Karpas-422 (cell line): Measurements from ENCODE around the gene PID1. TPM values are rescaled to one million over a fixed set of nuclear protein-coding genes. Genes with fewer than 3 reads are reported as not detected.

Experiments used
- DNase-seq: peaks from one replicate; pipeline ENCODE4 v3.0.0-alpha.2; 2015
- H2AFZ ChIP-seq: fragments of 200-600 bp; sonication (generic); 2 replicates; pipeline ENCODE4 v1.6.1; 2014; ENCODE audit warnings: antibody characterized with exemption, low read length, mixed read lengths
- H3K27ac ChIP-seq: fragments of 200-600 bp; sonication (generic); 2 replicates; pipeline ENCODE4 v1.5.1; 2014; ENCODE audit warnings: mild to moderate bottlenecking, low read length, moderate library complexity
- H3K27me3 ChIP-seq: fragments of 200-600 bp; sonication (generic); 2 replicates; pipeline ENCODE4 v1.6.1; 2014; ENCODE audit warnings: low read length, mixed read lengths
- H3K36me3 ChIP-seq: fragments of 200-600 bp; sonication (generic); 2 replicates; pipeline ENCODE4 v1.6.1; 2014; ENCODE audit warnings: low read length, mixed read lengths; ENCODE audit not compliant: insufficient read depth
- H3K4me1 ChIP-seq: fragments of 200-600 bp; sonication (generic); 2 replicates; pipeline ENCODE4 v1.6.1; 2014; ENCODE audit warnings: mild to moderate bottlenecking, low read length, mixed read lengths
- H3K4me2 ChIP-seq: fragments of 200-600 bp; sonication (generic); 2 replicates; pipeline ENCODE4 v1.6.1; 2014; ENCODE audit warnings: low read length, low read depth, mild to moderate bottlenecking; ENCODE audit not compliant: poor library complexity, severe bottlenecking
- H3K4me3 ChIP-seq: fragments of 200-600 bp; sonication (generic); 2 replicates; pipeline ENCODE4 v1.5.1; 2014; ENCODE audit warnings: mild to moderate bottlenecking, antibody characterized with exemption, low read length, mixed read lengths
- H3K79me2 ChIP-seq: fragments of 200-600 bp; sonication (generic); 2 replicates; pipeline ENCODE4 v1.6.1; 2014; ENCODE audit warnings: mild to moderate bottlenecking, low read length, mixed read lengths
- H3K9ac ChIP-seq: fragments of 200-600 bp; sonication (generic); 2 replicates; pipeline ENCODE4 v1.6.0; 2014; ENCODE audit warnings: low read length
- H3K9me2 ChIP-seq: fragments of 200-600 bp; sonication (generic), shearing (Covaris generic); replicated peaks from 2 replicates; pipeline ENCODE4 v1.6.0; 2014; ENCODE audit warnings: mild to moderate bottlenecking, low read length, moderate library complexity; ENCODE audit not compliant: insufficient read depth
- H3K9me3 ChIP-seq: fragments of 300-700, 200-600 bp; sonication (generic); 2 replicates; pipeline ENCODE4 v1.6.1; 2014; ENCODE audit warnings: low read length, mixed read lengths
- H4K20me1 ChIP-seq: fragments of 200-600 bp; sonication (generic); 2 replicates; pipeline ENCODE4 v1.6.1; 2014; ENCODE audit warnings: mild to moderate bottlenecking, antibody characterized with exemption, low read length, low read depth; ENCODE audit not compliant: insufficient read depth
- total RNA-seq: library from RNA; depleted of rRNA; stranded (reverse); fragments of >200 nt; shearing (Covaris generic); gene quantifications from 2 replicates; pipeline ENCODE4 v1.2.3, GENCODE V29; 2014; ENCODE audit warnings: low replicate concordance

The PID1 gene
- total RNA-seq, 1 experiment from 2014 or later: not detected

GRCh38 chr2:229048134-229048533, 223.0 kb downstream of the PID1 start:
- Histone ChIP-seq H3K4me2 (no peak overlapping the region), H3K27ac (no peak overlapping the region), H2AFZ (no peak overlapping the region), H3K4me3 (no peak overlapping the region), H3K9me2 (no peaks in the 10 kb centered on the region), H3K36me3 (no peaks in the 10 kb centered on the region), H3K79me2 (no peaks in the 10 kb centered on the region), H3K9me3 (no peaks in the 10 kb centered on the region), H3K4me1 (no peaks in the 10 kb centered on the region), H4K20me1 (no peaks in the 10 kb centered on the region), H3K9ac (no peak overlapping the region), H3K27me3 (no peaks in the 10 kb centered on the region; the same call in 1 of the 2 replicates)
- DNase-seq: no peak

GRCh38 chr2:229045671-229046070, 225.4 kb downstream of the PID1 start:
- Histone ChIP-seq H2AFZ (no peak overlapping the region), H3K27me3 (no peaks in the 10 kb centered on the region; the same call in 1 of the 2 replicates), H3K4me3 (no peak overlapping the region), H3K9me3 (no peaks in the 10 kb centered on the region), H3K4me1 (no peaks in the 10 kb centered on the region), H3K9ac (no peak overlapping the region), H3K79me2 (no peaks in the 10 kb centered on the region), H3K9me2 (no peaks in the 10 kb centered on the region), H3K36me3 (no peaks in the 10 kb centered on the region), H3K27ac (no peak overlapping the region), H3K4me2 (no peak overlapping the region), H4K20me1 (no peaks in the 10 kb centered on the region)
- no peak for DNase-seq

- H3K4me2 ChIP-seq: no peak overlapping the region
- H3K9ac ChIP-seq: no peak overlapping the region
- H3K4me1 ChIP-seq: no peaks in the 10 kb centered on the region
- no peaks in the 10 kb centered on the region for H3K79me2 ChIP-seq
- no peak overlapping the region for H3K4me3 ChIP-seq
- H3K36me3 ChIP-seq: no peaks in the 10 kb centered on the region
- no peak overlapping the region for H2AFZ ChIP-seq
- no peaks in the 10 kb centered on the region for H3K9me2 ChIP-seq
- peaks cover 2% of the 10 kb centered on the region; the same call in 1 of the 2 replicates for H3K27me3 ChIP-seq
- H3K27ac ChIP-seq: no peak overlapping the region
- DNase-seq: no peak
- H4K20me1 ChIP-seq: no peaks in the 10 kb centered on the region
- H3K9me3 ChIP-seq: no peaks in the 10 kb centered on the region
Observed at GRCh38 chr2:229044581-229044980, 226.5 kb downstream of the PID1 start.

GRCh38 chr2:229043681-229044080, 227.4 kb downstream of the PID1 start:
- H3K9me3 ChIP-seq: no peaks in the 10 kb centered on the region
- no peak for DNase-seq
- H3K27ac ChIP-seq: no peak overlapping the region
- H4K20me1 ChIP-seq: no peaks in the 10 kb centered on the region
- H3K4me2 ChIP-seq: no peak overlapping the region
- H2AFZ ChIP-seq: no peak overlapping the region
- H3K79me2 ChIP-seq: no peaks in the 10 kb centered on the region
- H3K9ac ChIP-seq: no peak overlapping the region
- 0 out of 2 replicates have a peak, but pooled peaks cover 2% of the 10 kb centered on the region for H3K27me3 ChIP-seq
- H3K9me2 ChIP-seq: no peaks in the 10 kb centered on the region
- no peak overlapping the region for H3K4me3 ChIP-seq
- no peaks in the 10 kb centered on the region for H3K36me3 ChIP-seq
- H3K4me1 ChIP-seq: no peaks in the 10 kb centered on the region

- no peaks in the 10 kb centered on the region for H4K20me1 ChIP-seq
- H3K27ac ChIP-seq: no peak overlapping the region
- H3K9ac ChIP-seq: no peak overlapping the region
- H3K79me2 ChIP-seq: no peaks in the 10 kb centered on the region
- H3K9me2 ChIP-seq: no peaks in the 10 kb centered on the region
- no peak for DNase-seq
- H3K4me3 ChIP-seq: no peak overlapping the region
- no peak overlapping the region for H3K4me2 ChIP-seq
- H3K4me1 ChIP-seq: no peaks in the 10 kb centered on the region
- no peaks in the 10 kb centered on the region for H3K9me3 ChIP-seq
- H3K36me3 ChIP-seq: no peaks in the 10 kb centered on the region
- H2AFZ ChIP-seq: no peak overlapping the region
- H3K27me3 ChIP-seq: 0 out of 2 replicates have a peak, but pooled peaks cover 2% of the 10 kb centered on the region
Observed at GRCh38 chr2:229042349-229042748, 228.7 kb downstream of the PID1 start.

- no peak for DNase-seq
- Histone ChIP-seq H3K4me1 (no peaks in the 10 kb centered on the region), H4K20me1 (no peaks in the 10 kb centered on the region), H3K27me3 (0 out of 2 replicates have a peak, but pooled peaks cover 2% of the 10 kb centered on the region), H3K27ac (no peak overlapping the region), H2AFZ (no peak overlapping the region), H3K9ac (no peak overlapping the region), H3K36me3 (no peaks in the 10 kb centered on the region), H3K4me3 (no peak overlapping the region), H3K9me2 (no peaks in the 10 kb centered on the region), H3K79me2 (no peaks in the 10 kb centered on the region), H3K9me3 (no peaks in the 10 kb centered on the region), H3K4me2 (no peak overlapping the region)
Observed at GRCh38 chr2:229041691-229042090, 229.4 kb downstream of the PID1 start.

GRCh38 chr2:229037621-229038020, 233.5 kb downstream of the PID1 start:
- Histone ChIP-seq H3K36me3 (no peaks in the 10 kb centered on the region), H4K20me1 (no peaks in the 10 kb centered on the region), H3K4me1 (no peaks in the 10 kb centered on the region), H3K9ac (no peak overlapping the region), H3K27me3 (0 out of 2 replicates have a peak, but pooled peaks cover 2% of the 10 kb centered on the region), H3K79me2 (no peaks in the 10 kb centered on the region), H2AFZ (no peak overlapping the region), H3K4me2 (no peak overlapping the region), H3K9me3 (no peaks in the 10 kb centered on the region), H3K4me3 (no peak overlapping the region), H3K27ac (no peak overlapping the region), H3K9me2 (no peaks in the 10 kb centered on the region)
- no peak for DNase-seq

GRCh38 chr2:229033816-229034215, 237.3 kb downstream of the PID1 start:
- Histone ChIP-seq H2AFZ (no peak overlapping the region), H3K4me2 (no peak overlapping the region), H3K4me1 (no peaks in the 10 kb centered on the region), H3K9me3 (no peaks in the 10 kb centered on the region), H3K9ac (no peak overlapping the region), H3K79me2 (no peaks in the 10 kb centered on the region), H3K9me2 (no peaks in the 10 kb centered on the region), H3K36me3 (no peaks in the 10 kb centered on the region), H3K27ac (no peak overlapping the region), H4K20me1 (no peaks in the 10 kb centered on the region), H3K4me3 (no peak overlapping the region), H3K27me3 (no peaks in the 10 kb centered on the region)
- no peak for DNase-seq
